Eye (tissue), 1 donor: Measurements from ENCODE around the gene AKAP13.

Experiments
- DNase-seq: peaks from one replicate; pipeline ENCODE4 v3.0.0-alpha.2; 2015

AKAP13 gene

DNA sequence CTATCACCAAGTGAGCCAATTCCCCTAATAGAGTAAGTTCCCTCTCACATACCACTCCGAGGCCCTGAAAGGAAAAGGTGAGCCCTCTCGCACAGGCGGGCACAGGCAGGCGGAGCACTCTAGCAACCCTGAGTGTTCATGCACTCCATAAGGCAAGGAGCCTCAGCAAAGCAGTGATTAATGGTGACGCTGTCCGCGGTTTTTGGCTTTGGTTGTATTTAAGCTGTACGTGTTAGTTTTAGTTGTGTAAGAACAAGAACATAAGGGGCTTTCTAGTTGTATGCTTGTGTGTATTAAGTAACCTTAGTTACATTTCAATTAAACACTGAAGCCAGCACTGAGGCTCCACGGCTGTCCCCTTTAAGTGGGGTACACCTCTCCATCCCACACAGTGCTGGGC, 381.2 kb downstream of the AKAP13 start:
- DNase-seq, result no peak

DNA sequence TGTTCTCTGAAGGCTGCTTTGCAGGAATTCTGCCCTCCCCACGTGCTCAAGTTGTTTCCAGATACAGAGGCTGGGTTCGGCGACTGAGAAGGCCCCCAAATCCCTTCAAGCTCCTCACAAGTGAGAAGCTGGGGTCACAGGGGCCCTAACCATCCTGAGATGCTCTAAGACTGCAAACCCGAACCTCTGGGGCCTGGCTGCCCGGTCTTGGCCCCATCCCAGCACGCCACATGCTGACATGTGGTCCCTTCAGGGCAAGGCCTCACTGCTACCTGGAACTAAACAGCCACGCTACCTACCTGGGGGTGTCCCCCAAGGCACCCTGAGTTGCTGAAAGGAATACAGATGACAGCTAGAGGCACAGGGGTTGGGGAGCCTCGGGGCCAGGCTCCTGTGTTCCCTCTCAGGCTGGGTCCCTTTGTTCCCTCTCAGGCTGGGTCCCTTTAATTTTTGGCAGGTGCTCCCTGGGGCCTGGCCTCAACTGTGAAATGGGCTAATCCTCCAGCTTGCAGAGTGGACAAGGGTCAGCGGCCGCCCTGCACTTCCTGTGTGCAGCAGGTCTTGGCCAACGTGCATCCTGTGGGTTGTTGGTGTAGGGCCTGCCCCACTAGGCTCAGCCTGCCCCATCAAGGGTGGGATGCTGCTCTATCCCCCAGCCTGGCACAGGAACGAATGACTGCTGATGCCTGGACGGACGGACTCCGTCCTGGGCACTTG, 381.8 kb downstream of the AKAP13 start:
- DNase-seq, result no peak

DNA sequence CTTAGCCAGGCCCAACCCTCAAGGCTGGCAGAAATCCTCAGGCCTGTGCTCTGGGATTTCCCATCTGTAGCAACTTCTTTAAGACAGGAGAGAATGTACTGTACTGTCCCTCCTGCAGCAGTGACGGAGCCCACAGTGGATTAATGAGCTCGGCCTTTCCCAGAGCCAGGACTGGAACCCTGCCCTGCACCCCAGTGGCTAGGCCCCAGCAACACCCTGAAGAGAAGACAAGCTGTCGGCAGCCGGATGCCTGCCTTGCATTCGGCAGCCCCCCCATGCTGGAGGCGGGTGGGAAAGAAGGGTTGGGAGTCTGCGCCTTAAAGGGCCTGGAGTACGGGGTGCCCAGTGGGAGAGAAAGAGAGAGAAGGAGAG, 382.3 kb downstream of the AKAP13 start:
- DNase-seq, result no peak

DNA sequence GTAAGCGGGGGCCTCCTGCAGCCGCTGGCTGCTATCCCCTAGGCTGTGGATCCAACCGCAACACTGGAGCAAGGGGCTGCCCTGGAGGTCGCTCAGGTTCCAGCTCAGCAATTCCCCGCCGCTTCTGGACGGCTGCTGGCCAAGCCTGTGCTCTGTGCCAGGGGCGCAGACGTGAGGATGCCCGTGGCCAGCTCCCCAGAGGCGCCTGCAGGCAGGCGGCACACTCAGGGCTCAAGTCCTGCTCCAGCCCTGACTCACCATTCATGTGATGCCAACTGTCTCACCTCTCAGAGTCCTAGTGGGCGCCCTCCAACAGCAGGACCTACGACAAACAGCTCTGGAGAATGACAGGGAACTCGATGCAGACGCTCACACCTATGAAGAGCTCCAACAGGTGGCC, 382.8 kb downstream of the AKAP13 start:
- no peak for DNase-seq

DNA sequence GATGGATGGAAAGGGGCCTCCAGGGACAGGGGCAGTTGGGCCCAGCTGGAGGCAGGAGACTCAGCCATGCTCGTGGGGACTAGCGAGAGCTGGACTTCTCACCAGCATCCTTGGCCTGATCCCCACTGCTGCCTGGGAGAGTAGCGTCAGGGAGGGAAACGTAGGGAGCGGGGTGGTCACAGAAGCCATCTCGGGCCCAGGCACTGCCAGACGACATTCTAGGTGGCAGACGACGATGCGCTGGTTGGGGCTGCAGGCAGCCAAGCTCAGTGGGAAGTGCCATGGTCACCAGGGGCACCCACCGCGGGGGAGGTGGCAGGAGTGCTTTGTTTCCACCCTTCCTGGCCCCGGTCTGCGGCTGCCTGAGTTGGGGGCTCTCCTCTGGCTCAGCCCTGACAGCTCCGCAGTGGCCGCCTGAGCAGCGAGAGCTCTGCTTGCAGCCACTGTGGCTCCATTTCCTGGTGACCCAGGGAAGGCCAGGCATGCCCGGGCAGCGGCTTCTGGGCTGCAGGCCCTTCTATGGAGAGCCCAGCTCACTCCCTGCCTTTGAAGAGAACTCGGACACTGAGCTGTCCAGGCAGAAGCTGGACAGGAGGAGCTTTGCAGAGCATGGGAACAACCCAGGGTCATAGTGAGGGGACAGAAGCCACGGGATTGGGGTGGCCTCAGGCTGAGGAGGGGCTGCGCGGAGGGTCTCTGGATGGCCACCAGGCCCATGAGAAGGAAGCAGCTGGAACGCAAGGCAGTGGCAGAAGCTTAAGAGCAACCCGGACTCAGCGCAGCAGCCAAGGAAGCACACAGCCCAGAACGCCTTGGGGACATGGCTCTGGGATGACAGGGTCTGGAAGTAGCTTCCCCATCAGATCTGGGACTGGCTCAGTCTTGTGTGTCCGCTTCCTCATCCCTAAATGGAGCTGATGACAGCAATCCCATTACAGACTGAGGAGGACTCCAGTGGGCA, 383.6 kb downstream of the AKAP13 start:
- DNase-seq, result no peak

DNA sequence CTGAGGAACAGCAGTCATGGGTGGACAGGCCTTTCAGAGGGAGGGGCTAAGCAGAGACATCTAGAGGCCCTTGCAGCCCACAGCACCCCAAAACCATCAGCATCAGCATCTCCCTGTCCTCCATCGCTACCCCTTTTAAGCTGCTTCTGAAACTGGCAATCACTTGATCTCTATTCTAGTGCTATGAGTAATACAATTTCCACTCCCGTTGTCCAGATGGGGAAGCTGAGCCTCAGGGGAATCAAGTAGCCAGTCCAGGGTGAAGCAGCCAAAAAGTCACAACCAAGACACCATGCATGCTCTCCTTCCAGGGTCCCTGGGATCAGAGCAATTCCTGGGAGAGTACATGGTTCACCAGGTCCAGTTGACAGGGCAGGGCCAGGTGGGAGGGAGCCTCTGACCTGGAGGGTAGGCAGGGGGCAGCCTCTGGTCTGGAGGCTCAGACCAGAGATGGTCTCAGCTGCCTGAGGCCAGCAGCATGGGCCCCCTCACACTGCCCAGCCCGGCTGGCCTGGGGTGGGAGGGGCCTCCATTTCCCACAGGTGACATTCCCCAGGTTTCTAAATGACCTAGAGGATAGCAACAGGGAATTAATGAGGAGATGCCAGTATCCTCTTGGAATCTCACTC, 384.4 kb downstream of the AKAP13 start:
- DNase-seq, result no peak

DNA sequence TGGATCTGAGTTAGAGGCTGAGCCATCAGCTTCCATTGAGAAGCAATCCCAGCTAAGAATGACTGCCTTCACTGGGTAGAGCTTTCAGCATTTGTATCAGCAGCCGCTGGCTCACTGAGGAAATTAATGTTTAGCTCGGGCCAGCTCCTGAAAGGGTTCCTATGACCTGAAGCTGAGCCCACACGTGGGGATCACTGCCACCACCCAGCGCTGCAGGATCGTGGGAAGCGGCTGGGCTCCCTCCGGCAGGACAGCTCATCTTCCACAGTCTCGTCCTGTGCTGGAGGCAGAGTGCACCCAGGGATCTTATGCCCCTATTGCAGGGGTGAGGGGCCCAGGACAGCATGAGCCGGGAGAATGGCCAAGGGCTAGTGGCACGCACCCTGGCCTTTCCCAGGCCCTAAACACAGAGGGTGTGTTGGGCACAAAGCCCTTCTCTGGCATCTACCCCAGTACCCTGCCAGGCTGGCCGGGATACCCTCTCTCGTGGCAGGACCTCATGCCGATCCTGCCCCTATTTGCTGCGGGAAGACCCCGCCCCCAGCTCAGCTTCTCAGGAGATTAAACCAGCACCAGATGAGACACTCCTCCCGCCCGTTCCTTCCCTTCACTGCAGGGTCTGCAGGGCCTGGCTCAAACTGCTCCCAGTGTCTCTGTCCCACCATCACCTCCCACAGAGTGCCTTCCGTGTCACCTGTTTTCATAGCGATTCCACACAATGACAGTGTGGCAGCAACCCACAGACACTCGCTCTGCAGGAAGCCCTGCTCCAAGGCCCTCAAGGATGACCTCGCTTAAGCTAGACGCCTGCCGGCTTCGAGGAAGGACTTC, 385.8 kb downstream of the AKAP13 start:
- peak; percentile 61 for DNase-seq

DNA sequence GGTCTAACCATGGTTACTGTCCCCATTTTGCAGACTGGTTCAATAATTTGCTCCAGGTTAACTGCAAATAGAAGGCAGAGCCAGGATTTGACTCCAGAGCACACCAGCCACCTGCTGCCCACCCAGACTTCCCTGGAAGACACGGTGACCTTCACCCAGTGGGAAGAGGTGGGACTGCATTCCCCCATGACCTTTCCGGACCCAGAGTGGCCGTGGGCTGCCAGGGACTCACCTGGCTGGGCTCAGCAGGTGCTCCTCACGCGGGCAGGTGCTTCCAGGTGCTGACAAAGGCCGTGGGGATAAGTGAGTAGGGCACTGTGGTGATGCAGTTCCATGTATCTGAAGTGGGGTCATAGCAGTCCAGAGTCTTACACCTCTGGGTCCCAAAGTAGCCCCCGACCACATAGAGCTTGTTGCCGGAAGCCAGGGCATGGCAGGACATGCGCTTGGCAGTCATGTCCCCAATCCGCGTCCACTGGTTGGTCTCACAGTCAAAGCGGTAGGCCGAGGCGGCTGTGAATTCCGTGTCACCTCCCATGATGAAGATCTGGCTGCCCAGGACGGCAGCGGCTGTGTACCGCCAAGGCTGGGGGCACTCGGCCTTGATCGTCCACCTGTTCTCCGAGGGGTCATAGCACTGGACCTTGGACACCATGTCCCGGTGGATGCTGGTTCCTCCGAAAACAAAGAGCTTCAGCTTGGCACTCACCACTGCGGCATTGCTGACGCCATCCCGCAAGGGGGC, 387.6 kb downstream of the AKAP13 start:
- DNase-seq, result no peak

DNA sequence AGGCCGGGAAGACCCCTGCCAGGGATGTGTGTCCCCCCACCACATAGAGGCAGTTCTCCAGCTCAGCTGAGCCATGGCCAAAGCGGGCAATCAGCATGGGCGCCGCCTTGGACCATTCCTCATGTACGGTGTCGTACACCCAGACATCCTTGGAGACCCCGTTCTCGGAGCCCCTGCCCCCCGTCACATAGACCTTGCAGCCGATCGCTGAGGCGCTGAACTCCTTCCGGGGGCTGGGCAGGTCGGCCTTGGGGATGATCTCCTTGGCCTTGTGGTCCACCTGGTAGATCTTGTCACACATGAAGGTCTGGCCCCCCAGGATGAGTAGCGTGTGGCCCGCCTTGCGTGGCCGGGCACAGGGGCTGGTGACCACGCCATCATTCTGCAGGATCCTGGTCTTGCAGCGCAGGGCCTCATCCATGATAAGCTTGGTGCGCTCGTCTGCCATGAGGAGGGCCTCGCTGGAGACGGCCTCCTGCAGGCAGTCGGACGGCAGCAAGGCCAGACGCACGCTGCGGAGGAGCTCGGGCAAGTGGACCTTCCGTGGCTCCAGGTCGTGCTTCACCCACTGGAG, 388.3 kb downstream of the AKAP13 start:
- no peak for DNase-seq

DNA sequence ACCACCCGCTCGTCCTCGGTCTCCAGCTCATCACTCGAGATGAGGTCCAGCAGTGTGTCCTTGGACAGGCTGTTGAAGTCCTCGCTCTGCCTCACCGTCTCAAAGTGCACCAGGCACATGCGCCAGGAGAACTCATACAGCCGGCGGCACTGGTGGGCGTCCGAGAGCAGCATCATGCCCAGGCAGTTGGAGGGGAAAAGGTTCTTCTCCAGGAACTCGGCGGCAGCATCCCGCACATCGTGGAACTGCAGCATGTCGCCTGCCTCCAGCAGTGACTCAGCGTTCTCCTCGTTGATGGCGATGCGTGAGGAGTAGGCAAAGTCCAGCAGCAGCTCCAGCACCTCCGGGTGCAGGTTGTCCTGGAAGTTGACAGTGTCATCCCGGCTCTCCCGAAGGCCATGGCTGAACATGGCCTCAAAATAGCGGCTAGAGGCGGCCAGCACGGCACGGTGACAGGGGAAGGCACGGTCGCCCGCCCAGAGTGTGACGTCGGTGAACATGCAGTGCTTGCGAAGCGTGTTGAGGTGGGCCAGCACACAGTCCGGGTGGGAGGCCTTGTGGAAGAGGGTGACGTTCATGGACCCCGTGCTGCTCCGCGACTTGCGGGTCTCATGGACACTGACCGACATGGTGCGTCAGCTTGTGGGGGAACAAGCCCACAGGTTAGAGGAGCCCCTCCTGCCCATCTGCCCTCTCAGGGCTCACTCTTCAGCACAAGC, 388.9 kb downstream of the AKAP13 start:
- DNase-seq, result no peak

DNA sequence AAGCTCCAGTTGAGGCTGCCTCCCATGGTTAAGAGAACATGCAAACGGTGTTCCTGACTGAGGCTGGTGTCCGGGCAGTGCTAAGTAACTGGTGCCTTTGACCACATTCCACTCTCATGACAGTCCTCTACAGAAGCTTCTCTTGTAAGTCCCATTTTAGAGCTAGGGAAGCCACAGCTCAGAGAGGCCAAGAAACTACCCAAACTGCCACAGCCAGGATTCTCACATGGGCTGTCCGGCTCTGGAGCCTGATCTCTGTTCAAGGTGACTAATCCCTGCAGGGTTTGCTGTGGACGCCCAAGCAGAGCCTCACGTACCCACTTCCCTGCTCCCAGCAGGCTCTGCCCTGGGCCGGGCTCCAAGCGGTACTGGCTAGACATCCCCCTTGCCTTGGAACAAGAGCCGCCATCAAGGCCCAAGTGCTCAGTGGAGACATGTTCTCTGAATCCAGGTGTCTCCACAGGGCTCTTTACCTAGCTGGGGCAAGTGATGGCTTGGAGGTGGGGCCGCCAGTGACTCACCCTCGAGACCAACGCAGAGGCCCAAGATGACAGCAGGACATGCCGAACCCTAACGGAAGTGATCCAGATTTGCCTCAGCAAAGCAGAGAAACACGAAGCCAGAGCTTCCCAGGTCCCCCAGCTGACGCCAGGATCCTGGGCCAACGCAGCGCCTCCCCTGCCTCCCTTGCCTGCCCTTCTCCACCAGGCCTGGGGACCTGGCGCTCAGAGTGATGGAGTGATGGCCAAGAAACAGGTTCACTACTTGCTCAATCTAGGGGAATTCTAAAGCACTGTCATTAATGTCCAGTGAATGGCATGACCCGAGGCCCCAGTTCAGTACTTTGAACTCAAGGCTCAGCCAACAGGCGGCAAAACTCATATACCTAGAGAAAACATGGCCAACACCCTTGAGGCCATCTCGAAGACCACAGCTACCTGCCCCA, 390.0 kb downstream of the AKAP13 start:
- DNase-seq, result no peak

DNA sequence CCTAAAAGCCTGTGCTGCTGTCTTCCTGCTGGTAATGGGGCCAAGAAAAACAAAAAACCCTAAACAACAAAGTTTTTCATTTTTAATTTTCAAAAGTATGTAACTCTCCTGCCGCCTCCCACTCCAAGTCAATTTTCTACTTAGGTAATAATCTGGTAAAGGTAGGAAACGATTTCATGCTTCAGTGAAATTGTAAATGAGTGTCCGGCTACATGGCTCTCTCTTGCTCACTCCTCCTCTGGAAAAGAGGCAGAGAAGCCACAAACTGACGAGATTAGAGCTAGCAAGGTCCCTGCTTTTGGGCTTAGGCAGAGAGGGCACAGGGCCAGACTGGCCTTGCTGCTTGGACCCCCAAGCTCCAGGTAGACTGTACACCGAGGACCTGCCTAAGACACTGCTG, 390.9 kb downstream of the AKAP13 start:
- DNase-seq, result no peak

DNA sequence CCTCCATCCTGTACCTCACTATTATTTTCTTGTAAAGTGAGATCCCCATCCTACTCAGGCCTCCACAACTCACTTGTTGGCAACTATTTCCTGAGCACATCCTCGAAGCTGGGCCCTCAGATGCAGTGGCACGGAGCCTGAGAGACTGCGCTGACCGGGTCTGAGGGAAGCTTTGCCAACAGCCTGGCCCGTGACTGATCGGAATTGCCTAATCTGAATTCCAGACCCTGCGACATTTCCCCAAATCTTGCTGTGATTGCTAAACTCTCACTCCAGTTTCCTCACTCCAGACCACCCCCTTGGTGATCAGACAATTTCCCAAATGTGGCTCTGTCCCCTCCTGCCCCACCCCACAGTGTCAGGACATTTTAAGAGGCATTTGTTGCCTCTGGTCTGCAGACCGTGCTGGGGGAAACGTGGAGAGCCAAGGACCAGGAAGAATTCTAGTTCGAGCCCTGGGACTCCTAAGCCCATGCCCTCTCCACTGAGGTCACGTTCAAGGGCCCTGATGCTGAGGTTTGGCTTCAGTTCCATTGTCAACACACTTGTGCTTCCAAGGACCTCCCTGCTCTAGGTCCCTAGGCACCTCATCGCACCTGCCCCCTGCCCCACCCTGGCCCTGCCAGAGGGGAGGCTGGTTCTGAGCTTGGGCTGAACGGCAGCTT, 391.5 kb downstream of the AKAP13 start:
- DNase-seq, result no peak

DNA sequence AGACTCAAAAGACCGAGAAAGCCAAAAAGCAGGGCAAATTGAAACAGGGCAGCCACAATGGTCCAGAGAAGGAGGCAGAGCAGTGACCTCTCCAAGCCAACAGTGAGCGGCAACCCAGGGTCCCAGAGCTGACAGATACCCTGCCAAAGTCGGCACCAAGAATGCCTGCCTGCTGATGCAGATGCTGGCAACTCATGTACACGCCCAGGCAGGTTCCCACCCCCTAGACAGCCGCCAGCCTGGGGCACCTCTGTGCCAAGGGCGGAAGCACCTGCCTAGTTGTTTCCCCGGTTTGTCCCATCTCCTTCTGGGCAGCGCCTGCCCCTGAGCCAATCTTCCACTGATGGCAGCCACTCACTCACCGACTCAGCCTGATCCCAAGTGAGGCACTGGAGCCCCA, 392.3 kb downstream of the AKAP13 start:
- DNase-seq, result no peak

DNA sequence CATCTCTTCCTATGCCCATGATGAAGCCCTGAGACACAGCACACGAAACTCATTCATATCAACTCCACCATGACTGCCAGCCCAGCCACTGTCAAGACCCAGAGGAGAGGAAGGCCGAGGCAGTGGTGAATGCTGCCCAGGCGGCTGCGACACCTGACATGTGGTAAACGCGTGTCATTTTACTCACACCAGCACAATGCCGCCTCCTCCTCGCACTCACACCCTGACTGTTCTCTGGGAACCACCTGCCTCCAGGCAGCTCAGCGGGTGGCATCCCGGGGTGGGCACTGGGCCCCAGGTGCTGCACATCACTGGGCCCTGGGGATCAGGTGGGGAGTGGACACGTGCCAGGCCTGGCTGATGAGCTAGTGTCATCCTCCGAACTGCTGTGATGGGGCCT, 392.8 kb downstream of the AKAP13 start:
- DNase-seq, result no peak

DNA sequence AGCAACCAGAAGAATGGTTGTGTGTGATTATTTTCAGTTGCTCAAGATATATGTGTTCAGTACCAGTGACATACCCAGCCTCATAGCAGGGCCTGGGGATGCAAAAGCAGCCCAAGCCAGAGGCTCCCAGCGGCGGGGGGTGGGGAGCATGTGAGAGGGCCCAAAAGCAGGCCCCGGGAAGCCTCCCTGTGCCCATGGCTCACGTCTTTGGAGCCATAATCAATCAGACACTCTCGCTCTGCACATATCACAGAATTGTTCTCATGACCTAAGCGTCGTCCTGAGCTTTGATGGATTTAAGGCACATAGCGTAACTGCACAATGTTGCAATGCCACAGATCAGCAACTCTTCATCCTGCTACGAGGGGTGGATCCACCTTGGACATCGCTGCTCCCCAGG, 393.6 kb downstream of the AKAP13 start:
- no peak for DNase-seq

DNA sequence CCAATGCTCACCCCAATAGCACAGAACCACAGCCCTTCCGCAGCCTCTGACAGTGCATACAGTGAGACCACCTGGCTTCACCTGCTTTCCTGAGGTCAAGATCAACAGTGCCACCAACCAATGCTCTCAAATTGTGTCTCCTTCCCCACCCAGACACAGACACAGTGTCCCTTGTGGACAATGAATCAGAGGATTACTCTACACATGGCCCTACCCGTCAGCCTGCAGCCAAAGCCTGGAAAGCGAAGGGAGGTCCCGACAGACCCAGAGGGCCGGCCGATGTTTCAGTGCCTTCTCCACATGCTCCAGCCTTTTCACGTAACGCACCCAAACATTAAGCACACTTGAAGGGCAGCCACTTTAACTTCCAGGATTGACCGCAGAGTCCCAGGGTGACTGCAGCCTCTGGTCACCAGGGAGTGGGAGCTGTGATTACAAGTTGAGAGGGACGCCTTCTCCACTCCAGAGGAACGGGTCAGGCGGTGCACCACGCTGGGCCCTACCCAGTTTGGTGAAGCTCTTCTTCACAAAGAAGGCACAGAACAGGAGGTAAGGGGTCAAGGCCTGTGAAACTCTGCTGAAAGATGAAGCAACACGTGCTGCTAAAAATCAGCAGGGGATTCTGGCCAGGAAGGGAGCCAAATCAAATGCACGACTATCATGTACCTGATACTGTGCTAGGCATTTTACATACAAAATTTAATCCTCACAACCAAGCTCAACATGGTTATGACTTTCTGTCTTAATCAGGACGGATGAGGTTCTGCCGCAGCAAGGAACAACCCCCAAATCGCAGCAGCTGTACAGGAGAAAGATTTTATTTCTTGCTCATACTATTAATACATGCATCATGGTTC, 397.1 kb downstream of the AKAP13 start:
- peak; percentile 21 for DNase-seq

DNA sequence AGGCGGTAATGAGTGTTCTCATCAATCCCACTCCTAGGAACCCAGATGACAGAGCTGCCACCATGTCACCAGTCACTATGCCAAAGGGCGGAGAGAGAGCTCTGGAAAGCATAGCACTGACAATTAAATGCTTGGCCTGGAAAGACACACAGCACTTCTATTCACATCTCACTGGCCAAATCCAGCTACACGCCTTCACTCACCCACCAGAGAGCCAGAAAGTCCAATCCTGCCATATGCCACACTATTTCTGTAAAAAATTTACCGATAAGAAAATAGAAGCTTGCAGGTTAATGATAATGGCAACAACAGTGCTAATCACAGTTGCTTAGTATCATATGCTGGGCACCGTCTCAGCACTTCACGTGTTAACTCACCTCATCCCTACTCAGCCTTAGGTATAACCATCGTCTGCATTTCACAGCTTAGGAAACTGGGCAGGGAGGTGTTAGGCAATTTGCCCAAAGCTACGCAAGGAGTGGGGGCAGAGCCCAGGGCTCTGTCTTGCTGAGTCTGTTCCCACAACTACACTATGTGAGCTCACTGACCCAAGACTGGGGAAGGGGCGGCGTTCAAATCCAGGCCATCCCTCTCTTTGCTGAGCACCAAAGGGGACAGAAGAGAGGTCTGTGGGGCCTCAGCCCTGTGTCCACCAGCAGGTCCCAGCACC, 397.8 kb downstream of the AKAP13 start:
- peak; percentile 22 for DNase-seq
